Activated gamma-delta T cell treated with anti-CD3 and anti-CD28 coated beads, Interleukin-2, amount 50 U/mL, for 16 hours (primary cell): Measurements from ENCODE around the gene VRK2.
"Not testable (repeated sequence)": the region's sequence is repeated elsewhere in the genome, so short reads cannot be mapped to it uniquely, and the experiment has no call there.

ENCODE experiments used
- DNase-seq: peaks from one replicate; pipeline ENCODE4 v3.0.0-alpha.2; 2020; ENCODE audit warnings: low read depth

Gene VRK2

DNA sequence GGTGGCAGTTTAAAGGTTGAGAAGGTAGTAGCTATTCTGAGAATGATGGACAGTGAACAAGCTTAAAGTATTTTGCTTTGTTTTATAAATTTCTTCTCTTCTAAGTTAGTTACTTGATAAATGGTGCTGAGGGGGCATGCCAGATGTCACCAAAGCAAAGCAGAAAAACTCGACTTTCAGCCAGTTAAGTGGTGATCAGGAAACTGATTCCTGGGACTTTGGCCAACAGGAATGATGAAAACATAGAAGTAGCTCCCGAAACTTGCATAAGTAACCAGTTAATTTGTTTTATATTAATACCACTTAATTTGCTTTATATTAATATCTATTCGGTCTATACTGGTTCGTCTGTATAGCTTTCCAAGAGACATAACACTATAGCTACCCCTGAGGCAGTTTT is 111.9 kb downstream of the VRK2 start:
- DNase-seq, result no peak

DNA sequence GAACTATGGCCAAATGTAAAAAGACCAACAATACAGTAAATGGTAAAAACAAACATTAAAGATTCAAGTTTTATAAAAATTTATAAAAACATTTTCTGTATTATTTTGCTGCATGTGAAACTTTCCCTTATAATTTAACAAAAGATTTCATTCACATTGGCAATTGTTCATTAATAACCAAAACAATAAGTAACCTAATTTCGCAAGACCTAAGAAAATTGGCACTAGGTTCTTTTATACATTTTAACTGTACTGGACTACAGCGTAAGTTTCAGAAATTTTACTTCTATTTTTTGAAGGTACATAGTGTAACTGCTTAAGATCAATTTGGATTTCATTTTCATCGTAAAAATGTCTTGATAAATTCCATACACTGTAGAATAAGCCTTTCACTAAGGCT is 117.3 kb downstream of the VRK2 start:
- DNase-seq, result no peak

DNA sequence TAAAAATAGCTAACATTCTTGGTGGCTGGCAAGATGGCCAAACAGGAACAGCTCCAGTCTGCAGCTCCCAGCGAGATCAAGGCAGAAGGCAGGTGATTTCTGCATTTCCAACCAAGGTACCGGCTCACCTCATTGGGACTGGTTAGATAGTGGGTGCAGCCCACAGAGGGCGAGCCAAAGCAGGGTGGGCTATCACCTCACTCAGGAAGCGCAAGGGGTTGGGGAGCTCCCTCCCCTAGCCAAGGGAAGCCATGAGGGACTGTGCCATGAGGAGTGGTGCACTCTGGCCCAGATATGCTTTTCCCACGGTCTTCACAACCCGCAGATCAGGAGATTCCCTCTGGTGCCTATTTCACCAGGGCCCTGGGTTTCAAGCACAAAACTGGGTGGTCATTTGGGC is 121.5 kb downstream of the VRK2 start:
- DNase-seq, result not testable (repeated sequence)

DNA sequence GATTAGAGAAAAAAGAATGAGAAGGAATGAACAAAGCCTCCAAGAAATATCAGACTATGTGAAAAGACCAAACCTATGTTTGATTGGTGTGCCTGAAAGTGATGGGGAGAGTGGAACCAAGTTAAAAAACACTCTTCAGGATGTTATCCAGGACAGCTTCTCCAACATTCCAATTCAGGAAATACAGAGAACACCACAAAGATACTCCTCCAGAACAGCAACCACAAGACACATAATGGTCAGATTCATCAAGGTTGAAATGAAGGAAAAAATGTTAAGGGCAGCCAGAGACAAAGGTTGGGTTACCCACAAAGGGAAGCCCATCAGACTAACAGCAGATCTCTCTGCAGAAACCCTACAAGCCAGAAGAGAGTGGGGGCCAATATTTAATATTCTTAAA is 123.2 kb downstream of the VRK2 start:
- DNase-seq, result not testable (repeated sequence)

DNA sequence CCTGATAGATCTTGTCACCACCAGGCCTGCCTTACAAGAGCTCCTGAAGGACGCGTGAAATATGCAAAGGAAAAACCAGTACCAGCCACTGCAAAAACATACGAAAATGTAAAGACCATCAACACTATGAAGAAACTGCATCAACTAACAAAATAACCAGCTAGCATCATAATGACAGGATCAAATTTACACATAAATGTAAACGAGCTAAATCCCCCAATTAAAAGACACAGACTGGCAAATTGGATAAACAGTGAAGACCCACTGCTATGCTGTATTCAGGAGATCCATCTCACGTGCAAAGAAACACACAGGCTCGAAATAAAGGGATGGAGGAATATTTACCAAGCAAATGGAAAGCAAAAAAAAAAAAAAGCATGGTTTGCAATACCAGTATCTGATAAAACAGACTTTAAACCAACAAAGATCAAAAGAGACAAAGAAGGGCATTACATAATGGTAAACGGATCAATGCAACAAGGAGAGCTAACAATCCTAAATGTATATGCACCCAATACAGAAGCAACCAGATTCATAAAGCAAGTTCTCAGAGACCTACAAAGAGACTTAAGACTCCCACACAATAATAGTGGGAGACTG is 123.8 kb downstream of the VRK2 start:
- not testable (repeated sequence) for DNase-seq

DNA sequence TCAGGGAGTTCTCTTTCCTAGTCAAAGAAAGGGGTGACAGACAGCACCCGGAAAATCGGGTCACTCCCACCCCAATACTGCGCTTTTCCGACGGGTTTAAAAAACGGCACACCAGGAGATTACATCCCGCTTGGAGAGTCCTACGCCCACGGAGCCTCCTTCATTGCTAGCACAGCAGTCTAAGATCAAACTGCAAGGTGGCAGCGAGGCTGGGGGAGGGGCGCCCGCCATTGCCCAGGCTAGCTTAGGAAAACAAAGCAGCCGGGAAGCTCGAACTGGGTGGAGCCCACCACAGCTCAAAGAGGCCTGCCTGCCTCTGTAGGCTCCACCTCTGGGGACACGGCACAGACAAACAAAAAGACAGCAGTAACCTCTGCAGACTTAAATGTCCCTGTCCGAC is 125.2 kb downstream of the VRK2 start:
- not testable (repeated sequence) for DNase-seq

DNA sequence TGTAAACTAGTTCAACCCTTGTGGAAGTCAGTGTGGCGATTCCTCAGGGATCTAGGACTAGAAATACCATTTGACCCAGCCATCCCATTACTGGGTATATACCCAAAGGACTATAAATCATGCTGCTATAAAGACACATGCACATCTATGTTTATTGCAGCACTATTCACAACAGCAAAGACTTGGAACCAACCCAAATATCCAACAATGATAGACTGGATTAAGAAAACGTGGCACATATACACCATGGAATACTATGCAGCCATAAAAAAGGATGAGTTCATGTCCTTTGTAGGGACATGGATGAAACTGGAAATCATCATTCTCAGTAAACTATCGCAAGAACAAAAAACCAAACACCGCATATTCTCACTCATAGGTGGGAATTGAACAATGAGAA is 130.6 kb downstream of the VRK2 start:
- DNase-seq, result not testable (repeated sequence)

DNA sequence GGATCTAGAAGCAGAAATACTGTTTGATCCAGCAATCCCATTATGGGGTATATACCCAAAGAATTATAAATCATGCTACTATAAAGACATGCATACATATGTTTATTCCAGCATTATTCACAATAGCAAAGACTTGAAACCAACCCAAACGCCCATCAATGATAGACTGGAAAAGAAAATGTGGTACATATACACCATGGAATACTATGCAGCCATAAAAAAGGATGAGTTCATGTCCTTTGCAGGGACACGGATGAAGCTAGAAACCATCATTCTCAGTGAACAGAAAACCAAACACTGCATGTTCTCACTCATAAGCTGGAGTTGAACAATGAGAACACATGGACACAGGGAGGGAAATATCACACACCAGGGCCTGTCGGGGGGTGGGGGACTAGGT is 133.6 kb downstream of the VRK2 start:
- not testable (repeated sequence) for DNase-seq

DNA sequence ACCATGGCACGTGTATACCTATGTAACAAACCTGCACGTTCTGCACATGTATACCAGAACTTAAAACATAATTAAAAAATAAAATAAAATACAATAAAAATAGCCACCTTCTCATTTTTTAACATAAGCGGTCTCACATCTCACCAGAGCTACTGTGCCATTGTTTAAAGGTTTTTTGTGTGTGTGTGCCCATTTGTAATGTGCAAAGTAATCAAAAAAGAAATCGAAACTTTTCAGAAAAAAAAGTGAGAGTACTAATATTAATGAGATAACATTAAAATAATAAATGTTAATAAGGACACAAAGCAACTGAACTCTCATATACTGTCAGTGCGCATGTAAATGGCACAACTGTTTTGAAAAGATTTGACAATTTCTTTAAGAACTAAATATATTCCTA is 134.0 kb downstream of the VRK2 start:
- DNase-seq, result no peak

DNA sequence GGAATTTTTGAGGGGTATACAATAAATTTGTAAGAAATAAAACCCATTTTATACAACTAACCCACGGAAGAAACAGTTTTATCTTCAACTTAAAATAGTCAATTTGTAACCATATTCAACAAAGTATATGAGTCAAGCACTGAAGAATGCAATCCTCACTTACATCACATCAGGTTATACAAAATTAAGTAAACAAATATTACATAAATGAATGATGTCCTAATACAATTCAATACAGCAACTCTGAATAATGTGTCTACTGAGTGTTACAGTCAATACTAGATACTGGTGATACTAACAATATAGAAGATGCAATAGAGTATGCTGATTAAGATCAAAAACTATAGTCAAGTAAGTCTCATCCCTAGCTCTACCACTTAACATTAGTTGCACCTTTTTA is 135.9 kb downstream of the VRK2 start:
- DNase-seq, result no peak

DNA sequence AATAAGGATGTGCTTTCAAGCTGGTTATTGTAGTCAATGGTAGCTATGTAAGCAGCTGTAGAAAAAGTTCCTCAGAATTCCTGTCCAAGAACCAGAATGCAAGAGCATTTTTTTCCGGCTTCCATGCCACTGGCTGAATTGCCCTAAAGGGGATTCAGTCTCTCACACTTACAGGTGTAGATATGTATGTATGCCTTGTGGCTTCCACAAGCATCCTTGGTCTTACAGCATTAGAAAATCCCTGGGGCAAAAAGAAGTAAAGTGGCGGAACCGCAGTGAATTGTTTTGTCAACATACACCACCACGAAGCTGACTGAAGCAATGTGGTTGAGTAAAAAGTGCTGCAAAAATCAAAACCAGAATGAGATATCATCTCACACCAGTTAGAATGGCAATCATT is 139.9 kb downstream of the VRK2 start:
- no peak for DNase-seq

DNA sequence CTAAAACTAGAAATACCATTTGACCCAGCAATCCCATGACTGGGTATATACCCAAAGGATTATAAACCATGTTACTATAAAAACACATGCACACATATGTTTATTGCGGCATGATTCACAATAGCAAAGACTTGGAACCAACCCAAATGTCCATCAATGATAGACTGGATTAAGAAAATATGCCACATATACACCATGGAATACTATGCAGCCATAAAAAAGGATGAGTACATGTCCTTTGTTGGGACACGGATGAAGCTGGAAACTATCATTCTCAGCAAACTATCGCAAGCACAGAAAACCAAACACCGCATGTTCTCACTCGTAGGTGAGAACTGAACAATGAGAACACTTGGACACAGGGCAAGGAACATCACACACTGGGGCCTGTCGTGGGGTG is 140.4 kb downstream of the VRK2 start:
- not testable (repeated sequence) for DNase-seq

DNA sequence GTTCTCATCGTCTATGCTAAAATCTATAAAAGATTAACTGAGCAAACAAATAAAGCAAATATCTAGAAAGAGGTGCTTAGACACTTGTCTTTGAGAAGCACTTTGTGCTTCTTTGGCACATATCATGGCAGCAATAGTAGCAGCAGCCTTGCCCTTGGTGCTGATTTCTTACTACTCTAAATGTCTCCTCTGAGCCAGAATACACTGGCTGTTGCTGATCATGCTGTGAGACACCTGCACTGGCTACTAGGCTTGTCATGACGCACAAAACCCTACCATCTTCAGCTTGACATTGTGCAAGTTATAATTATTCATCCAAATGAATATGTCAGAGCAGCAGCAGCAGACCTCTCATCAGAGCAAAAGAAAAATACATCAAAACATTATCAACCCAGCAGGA is 147.9 kb downstream of the VRK2 start:
- no peak for DNase-seq

DNA sequence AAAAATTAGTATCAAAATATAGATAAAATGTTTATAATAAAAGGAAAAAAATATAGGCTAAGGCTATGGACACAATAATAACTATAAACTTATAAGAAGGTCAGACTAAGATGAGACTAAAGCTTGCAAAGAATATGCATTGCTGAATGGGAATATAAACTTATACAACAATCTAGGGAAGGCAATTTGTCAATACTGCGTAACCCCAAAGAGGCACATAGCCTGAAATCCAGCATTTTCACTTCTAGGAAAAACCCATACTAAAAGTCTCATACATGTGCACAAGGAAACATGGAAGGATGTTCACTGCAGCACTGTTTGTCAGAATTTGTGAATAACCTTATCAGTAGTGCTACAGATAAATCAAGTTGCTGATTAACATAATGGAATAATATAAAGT is 149.1 kb downstream of the VRK2 start:
- no peak for DNase-seq

DNA sequence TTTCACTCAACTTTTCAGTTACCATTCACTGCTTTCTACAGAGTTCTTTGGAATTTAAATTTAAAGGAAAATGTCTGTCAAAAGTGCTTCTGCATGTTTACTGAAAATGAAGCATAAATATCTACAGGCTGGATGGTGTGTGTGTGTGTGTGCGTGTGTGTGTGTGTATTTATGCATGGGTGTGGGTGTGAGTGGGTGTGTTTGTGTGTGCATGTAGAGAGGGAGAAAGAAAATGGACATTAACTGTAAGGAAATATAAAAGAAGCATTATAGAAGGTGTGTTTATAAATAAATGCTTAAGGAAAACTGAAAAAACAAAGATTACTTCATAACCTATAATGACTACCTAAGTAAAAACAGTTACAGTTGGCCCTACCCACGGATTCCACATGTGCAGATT is 151.3 kb downstream of the VRK2 start:
- no peak for DNase-seq

DNA sequence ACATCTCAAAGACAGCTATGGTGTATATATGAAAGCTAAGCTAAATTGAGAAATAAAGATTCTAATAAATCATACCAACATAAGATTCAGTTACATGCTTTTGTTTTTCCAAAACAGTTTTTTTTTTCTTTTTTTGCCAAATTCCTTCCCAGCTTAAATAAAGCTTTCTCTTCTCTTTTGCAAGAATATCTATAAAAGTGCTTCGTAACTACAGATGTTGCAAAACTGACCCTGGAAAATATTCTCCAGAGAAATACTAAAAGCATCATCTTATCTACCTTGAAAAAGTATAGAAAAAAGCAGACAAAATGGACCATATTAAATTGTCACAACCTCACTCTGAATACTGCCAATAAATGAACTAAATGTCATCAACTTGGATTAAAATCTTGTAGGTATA is 155.8 kb downstream of the VRK2 start:
- DNase-seq, result no peak

DNA sequence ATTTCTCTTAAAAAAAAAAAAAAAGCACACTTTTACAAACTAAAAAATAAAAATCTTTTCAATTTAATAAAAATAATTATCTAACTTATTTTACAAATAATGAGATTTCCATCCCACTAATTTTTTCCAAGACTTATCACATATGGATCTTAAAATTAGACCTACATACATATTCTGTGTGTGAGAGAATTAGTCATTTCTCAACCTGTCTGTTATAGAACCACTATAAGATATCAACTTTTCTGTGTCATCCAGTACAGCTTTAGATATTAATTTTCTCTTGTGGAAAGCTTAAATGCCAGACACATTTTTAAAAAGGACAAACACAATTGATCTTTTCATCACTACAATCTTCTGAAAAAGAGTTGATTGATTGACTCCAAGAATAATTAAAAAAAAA is 156.4 kb downstream of the VRK2 start:
- DNase-seq, result no peak

DNA sequence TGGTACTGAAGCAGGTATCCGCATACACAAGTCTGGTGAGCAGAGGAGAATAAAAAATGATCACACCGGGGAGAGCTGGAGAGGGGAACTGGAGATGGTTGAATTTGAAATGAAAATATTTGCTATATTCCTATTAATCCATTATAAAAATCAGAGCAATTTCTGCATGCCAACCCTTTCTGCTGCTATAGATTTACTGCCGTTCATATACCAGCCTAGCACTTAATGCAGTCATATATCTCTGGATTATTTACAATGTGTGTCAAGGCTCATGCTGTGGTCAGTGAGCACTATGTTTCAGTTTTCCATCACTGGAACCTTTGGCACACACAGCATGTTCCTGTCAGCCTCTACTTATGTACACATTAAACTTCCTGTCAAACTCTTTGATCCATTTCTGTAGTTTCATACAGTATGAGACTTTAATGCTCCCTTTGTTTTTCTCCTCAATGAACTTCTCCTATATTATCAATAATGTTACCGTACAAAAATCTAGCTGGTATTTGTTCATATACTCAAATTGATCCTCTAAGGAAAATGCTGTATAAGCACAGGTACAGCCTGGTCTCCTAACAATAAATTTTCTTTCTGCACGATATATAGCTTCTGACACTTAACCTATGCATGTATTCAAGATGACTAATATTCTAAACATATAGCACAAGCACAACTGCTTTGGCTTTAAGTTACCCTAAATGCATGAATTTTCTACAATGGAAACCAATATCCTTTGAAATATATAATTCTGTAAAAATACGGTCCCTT is 157.8 kb downstream of the VRK2 start:
- DNase-seq, result no peak

DNA sequence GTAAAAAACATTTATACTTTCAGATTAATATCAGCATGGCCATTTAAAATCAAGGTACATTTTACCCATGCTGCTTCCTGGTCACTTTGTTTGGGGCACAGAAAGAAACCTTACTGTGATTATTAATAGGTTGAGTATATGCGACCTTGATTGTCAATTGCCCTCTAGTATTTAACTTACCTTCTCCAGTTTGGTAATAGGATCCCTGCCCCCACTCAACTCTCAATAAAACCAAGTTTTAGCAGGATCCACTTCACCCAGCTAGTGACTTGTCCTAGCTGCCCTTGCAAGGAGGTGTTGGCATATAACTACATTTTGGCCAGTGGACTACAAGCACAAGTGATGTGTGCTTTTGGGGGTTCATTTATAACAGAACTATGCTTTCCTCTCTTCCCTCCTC is 160.2 kb downstream of the VRK2 start:
- no peak for DNase-seq

DNA sequence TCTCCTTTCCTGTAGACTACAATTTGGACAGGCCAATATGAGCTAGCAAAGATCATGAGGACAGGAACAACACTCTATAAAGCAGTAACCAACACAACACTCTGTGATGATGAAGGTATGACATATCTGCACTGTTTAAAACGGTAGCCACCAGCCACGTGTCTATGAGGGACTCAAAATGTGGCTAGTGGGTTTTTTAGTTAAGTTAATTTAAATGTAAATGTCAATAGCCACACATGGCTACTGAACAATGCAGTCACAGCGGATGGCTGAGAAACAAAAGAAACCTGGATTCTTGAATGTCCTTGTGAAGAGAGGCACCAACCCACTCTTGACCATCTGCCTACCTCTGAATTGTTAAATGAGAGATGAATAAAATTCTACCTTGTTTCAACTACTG is 160.6 kb downstream of the VRK2 start:
- DNase-seq, result no peak
